ENCODE measurements around the gene SPTB.
A peak's percentile ranks its signal among the peaks of the same experiment; 100 is the strongest.

Gene SPTB

GRCh38 chr14:64880221-64881121, 764 bp upstream of the SPTB start:
- peaks cover 100% of the 10 kb centered on the region for H3K27me3 ChIP-seq
- no peaks in the 10 kb centered on the region for H3K36me3 ChIP-seq
- H3K27ac ChIP-seq, result no peak overlapping the region
- H3K4me1 ChIP-seq (ENCODE audit: control insufficient read depth in 1 of 2, insufficient read depth in 1 of 2, low read depth in 1 of 2, low read length in 1 of 2), result peaks cover 10 to 16% of the 10 kb centered on the region in 2 experiments
- no peaks in the 10 kb centered on the region for H3K9me3 ChIP-seq
- TF ChIP-seq CTCF (IDR thresholded peaks at IDR 0.05), result no peak
- peak overlapping the region; percentile 39 to 47 for H3K4me3 ChIP-seq (ENCODE audit: low read depth in 1 of 2, low read length in 1 of 2)

GRCh38 chr14:64878837-64879634, 671 bp downstream of the SPTB start:
- Histone ChIP-seq H3K27ac (no peak overlapping the region), H3K27me3 (peaks cover 97% of the 10 kb centered on the region), H3K36me3 (no peaks in the 10 kb centered on the region), H3K9me3 (no peaks in the 10 kb centered on the region), H3K4me3 (ENCODE audit: low read depth in 1 of 2, low read length in 1 of 2) (peak overlapping the region in 1 of 2 experiments; percentile 21), H3K4me1 (ENCODE audit: control insufficient read depth in 1 of 2, insufficient read depth in 1 of 2, low read depth in 1 of 2, low read length in 1 of 2) (peaks cover 10 to 16% of the 10 kb centered on the region in 2 experiments)
- TF ChIP-seq CTCF (IDR thresholded peaks at IDR 0.05), result no peak

- H3K9me3 ChIP-seq, result no peaks in the 10 kb centered on the region
- no peaks in the 10 kb centered on the region for H3K36me3 ChIP-seq
- H3K4me1 ChIP-seq (ENCODE audit: control insufficient read depth in 1 of 2, insufficient read depth in 1 of 2, low read depth in 1 of 2, low read length in 1 of 2), result peaks cover 10 to 16% of the 10 kb centered on the region in 2 experiments
- no peak for TF ChIP-seq CTCF (IDR thresholded peaks at IDR 0.05)
- H3K27ac ChIP-seq, result no peak overlapping the region
- H3K4me3 ChIP-seq (ENCODE audit: low read depth in 1 of 2, low read length in 1 of 2), result no peak overlapping the region
- H3K27me3 ChIP-seq, result peaks cover 86% of the 10 kb centered on the region
Measured at GRCh38 chr14:64877846-64878245, 1.9 kb downstream of the SPTB start.

- no peak for TF ChIP-seq CTCF (IDR thresholded peaks at IDR 0.05)
- H3K4me1 ChIP-seq (ENCODE audit: control insufficient read depth in 1 of 2, insufficient read depth in 1 of 2, low read depth in 1 of 2, low read length in 1 of 2), result peaks cover 5 to 13% of the 10 kb centered on the region in 2 experiments
- H3K27me3 ChIP-seq, result peaks cover 72% of the 10 kb centered on the region
- no peak overlapping the region for H3K4me3 ChIP-seq (ENCODE audit: low read depth in 1 of 2, low read length in 1 of 2)
- H3K9me3 ChIP-seq, result no peaks in the 10 kb centered on the region
- no peaks in the 10 kb centered on the region for H3K36me3 ChIP-seq
- no peak overlapping the region for H3K27ac ChIP-seq
Measured at GRCh38 chr14:64875350-64875749, 4.4 kb downstream of the SPTB start.

- H3K36me3 ChIP-seq, result no peaks in the 10 kb centered on the region
- H3K4me3 ChIP-seq (ENCODE audit: low read depth in 1 of 2, low read length in 1 of 2), result no peak overlapping the region
- peaks cover 57% of the 10 kb centered on the region for H3K27me3 ChIP-seq
- no peak overlapping the region for H3K27ac ChIP-seq
- no peak for TF ChIP-seq CTCF (IDR thresholded peaks at IDR 0.05)
- no peaks in the 10 kb centered on the region for H3K4me1 ChIP-seq (ENCODE audit: control insufficient read depth in 1 of 2, insufficient read depth in 1 of 2, low read depth in 1 of 2, low read length in 1 of 2)
- no peaks in the 10 kb centered on the region for H3K9me3 ChIP-seq
Measured at GRCh38 chr14:64873506-64874219, 6.0 kb downstream of the SPTB start.
